ENCODE measurements around the gene ZNF511. TPM values are rescaled to one million over a fixed set of nuclear protein-coding genes. Genes with fewer than 3 reads are reported as not detected.

The ZNF511 gene
- total RNA-seq, 2 donors from 2014 or later: 41.0 to 42.1 TPM

GRCh38 chr10:133285217-133285616 is 23.5 kb upstream of the ZNF511 start:
- no peak for DNase-seq
- intact Hi-C loops (cut with DNase I, micrococcal nuclease): no loop called here
- no peak for ATAC-seq

DNA sequence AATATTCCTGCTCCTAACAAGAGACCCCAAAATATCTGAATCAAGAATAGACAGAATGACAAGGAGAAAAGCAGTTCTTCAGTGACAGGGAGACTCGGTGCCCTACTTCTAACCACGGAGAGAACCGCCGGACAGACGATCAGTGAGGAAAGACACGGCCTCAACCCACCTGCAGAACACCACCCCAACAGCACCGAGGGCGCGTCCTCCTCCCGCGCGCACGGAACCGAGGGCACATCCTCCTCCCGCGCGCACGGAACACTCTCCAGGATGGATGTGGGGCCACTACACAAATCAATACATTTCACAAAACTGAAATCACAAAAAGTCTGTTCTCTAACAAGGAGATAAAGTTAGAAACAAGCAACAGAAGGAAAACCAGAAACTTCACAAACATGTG is 22.3 kb upstream of the ZNF511 start:
- no peak for ATAC-seq
- intact Hi-C loops (cut with DNase I, micrococcal nuclease): no loop called here
- no peak for DNase-seq

DNA sequence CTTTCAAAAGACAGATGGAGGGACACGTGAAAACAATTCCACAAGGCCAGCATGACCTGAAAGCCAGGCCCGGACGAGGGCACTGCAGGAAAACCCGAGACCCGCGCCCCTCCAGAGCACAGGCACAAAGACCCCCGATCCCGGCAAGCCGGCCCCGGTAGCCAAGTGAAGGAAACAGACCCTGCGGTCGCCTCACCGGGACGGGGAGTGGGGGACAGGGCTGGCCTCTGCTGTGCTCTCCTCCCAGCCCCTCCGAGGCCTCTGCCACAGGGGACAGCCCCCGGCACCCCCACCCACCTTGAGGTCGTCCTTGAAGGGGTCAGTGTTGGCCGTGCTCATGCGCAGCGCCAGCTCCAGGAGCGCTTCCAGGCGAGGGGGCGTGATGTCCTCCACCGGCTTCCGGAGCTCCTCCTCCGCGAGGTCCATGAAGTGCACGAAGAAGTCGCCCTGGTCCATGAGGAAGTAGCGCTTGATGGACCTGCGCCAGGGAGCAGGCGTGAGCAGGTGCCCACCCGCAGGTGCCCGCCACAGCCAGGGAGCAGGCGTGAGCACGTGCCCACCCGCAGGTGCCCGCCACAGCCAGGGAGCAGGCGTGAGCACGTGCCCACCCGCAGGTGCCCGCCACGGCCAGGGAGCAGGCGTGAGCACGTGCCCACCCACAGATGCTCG is 20.7 kb upstream of the ZNF511 start:
- DNase-seq (no peak), ATAC-seq (no peak)
- intact Hi-C loops (cut with DNase I, micrococcal nuclease): no loop called here

GRCh38 chr10:133289761-133290160 is 19.0 kb upstream of the ZNF511 start:
- intact Hi-C loops (cut with DNase I, micrococcal nuclease): no loop called here
- DNase-seq (no peak), ATAC-seq (no peak)

- no peak for DNase-seq
- intact Hi-C loops (cut with DNase I, micrococcal nuclease): no loop called here
- no peak for ATAC-seq
Measured at GRCh38 chr10:133292919-133293809, 15.6 kb upstream of the ZNF511 start.

DNA sequence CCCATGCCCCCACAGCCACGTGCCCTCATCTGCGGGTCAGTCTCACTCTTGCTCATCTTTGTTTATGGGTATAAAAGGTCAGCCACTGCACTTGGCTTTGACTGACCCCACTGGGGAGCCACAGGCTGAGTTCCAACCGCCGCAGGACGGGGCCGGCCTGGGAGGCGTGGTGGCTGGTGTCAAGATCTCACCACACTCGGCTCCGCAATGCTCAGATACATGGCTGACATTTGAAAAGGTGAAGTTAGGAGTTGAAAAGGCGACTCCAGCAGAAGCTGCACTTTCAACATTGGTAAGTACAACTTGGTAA is 14.9 kb upstream of the ZNF511 start:
- intact Hi-C loops (cut with DNase I, micrococcal nuclease): no loop called here
- ATAC-seq: no peak
- no peak for DNase-seq

GRCh38 chr10:133294189-133294588 is 14.5 kb upstream of the ZNF511 start:
- DNase-seq (no peak), ATAC-seq (peak; percentile 6)
- intact Hi-C loops (cut with DNase I, micrococcal nuclease): no loop called here

GRCh38 chr10:133295426-133296320 is 13.0 kb upstream of the ZNF511 start:
- ATAC-seq: no peak
- no peak for DNase-seq
- intact Hi-C loops (cut with DNase I, micrococcal nuclease): no loop called here

DNA sequence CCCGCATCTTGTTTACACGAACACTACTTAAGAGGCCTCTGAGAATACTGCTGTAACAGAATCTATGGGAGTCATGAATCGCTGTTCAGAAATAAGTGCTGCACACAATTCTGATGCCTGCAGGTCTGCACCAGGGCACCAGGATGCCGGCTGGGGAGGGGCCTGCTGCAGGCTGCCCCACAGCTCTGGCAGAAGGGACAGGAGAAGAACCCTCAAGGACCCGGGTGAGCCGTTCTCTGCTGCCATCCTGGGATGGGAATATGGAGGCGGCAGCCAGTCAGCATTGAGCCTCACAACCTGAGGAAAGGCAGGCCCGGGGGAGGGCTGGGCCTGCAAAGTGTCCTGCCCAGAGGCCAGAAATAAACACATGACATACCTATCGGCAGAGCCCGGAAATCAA is 11.2 kb upstream of the ZNF511 start:
- no peak for DNase-seq
- no peak for ATAC-seq
- intact Hi-C loops (cut with DNase I, micrococcal nuclease): no loop called here

GRCh38 chr10:133298466-133298865 is 10.2 kb upstream of the ZNF511 start:
- ATAC-seq (no peak), DNase-seq (no peak)
- intact Hi-C loops (cut with DNase I, micrococcal nuclease): no loop called here

GRCh38 chr10:133299224-133299623 is 9.5 kb upstream of the ZNF511 start:
- ATAC-seq (no peak), DNase-seq (no peak)
- intact Hi-C loops (cut with DNase I, micrococcal nuclease): no loop called here

DNA sequence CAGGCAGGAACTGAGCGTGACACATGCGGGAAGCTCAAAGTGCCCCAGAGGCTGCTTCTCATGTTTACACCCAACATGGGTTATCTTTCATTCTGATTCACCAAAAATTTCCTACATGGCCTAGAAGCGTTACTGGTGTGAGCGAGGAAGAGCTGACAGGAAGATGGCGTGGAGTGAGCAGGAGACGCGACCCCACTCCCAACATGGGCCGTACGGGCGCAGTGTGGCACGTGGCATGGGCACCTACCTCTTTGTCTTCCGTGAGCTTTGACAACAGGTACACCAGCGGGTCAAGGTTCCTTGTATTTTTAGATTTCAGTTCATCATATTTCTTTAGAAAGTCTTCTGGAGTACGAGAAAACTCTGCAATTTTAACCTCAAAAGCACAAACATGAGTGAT is 9.0 kb upstream of the ZNF511 start:
- DNase-seq (no peak), ATAC-seq (no peak)
- intact Hi-C loops (cut with DNase I, micrococcal nuclease): no loop called here

- intact Hi-C loops (cut with DNase I, micrococcal nuclease): no loop called here
- ATAC-seq (no peak), DNase-seq (no peak)
Measured at GRCh38 chr10:133302230-133302629, 6.5 kb upstream of the ZNF511 start.

DNA sequence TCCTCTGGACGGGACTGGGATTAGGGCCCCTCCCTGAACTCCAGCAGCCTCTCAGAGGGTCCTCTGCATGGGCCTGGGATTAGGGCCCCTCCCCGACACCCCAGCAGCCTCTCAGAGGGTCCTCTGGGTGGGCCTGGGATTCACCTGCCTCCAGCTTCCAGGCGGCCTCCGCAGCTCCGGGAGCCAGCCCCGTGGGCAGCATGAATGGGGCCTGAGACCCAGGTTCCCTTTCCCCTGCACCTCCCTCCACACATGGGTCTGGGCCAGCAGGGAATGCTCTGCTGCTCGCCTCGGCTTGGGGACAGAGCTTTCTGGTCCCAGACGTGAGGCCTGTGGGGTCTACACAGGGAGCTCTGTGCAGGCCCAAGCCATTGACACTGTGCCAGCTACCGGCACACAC is 5.5 kb upstream of the ZNF511 start:
- ATAC-seq (no peak), DNase-seq (no peak)

DNA sequence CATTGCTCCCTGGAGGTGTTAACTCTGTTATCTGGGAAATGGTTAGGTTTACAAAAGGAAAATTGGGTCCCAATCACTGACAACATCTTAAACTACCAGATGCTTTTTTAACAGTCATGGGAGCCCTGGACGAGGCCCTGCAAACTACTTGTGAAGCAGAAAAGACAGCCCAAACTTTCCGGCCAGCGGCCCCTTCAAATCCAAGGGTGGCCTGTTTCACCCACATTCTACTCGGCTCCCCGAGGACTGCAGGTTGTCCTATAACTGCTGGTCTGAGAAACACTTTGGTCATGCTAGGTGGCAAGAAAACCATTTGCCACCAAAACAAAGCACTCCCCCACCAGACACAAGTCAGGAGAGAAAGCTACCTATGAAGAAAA is 2.6 kb upstream of the ZNF511 start:
- ATAC-seq: no peak
- intact Hi-C loops (cut with DNase I, micrococcal nuclease): no loop called here
- DNase-seq: no peak

More for the DNA sequence above, 5.5 kb upstream of the ZNF511 start:
- intact Hi-C loops (cut with DNase I, micrococcal nuclease): no loop called here

DNA sequence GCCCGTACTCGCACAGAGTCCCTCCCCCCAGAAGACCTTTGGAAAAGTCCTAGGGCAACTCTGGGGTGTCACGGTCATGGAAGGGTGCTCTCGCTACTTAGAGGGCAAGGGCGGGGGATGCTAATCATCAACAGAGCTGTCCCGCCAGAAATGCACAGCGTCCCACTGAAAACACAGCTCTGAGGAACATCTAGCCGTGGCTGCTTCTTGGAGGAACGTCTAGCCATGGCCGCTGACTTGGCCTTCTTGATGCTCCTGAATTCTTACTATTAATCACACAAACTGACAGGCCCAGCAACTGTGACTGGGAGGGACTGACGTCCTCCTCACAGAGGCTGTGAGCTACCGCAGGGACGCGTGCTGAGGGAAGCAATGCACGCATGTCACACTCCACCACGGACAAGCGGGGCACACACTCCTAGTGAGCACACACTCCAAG is 1.8 kb upstream of the ZNF511 start:
- no peak for ATAC-seq
- no peak for DNase-seq
- intact Hi-C loops (cut with DNase I, micrococcal nuclease): no loop called here

DNA sequence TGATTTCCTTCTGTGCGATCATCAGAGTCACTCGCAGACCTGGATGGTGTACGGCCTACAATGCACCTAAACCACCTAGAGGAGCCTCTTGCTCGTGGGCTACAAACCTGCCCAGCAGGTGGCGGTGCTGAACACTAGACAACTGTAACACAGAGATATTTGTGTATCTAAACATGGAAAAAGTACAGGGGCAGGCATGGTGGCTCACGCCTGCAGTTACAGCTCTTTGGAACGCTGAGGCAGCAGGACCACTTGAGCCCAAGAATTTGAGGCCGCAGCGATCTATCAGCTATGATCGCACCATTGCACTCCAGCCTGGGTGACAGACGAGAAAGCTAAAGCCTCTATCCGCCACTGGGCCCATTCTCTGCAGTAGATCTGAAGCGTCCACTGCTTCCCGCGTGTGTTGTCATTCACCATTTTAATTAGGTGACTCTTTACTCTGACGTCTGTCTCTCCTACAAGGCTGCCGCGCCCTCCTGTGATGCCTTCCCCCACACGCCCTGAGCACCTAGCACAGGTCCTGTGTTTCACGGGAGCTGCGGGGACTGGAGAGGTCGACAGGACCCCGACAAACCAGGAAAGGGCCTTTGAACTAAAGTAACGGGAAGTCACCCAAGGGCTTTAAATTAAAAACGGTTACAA is 816 bp upstream of the ZNF511 start:
- ATAC-seq: peak; percentile 44
- intact Hi-C loops (cut with DNase I, micrococcal nuclease): no loop called here
- peak; percentile 81 to 95 for DNase-seq

- intact Hi-C loops (cut with DNase I, micrococcal nuclease): no loop called here
- DNase-seq: peak; percentile 92 to 98
- ATAC-seq: peak; percentile 86
Measured at GRCh38 chr10:133309100-133309719, 496 bp downstream of the ZNF511 start.
